ENCODE data around the gene SHC3.

DNA sequence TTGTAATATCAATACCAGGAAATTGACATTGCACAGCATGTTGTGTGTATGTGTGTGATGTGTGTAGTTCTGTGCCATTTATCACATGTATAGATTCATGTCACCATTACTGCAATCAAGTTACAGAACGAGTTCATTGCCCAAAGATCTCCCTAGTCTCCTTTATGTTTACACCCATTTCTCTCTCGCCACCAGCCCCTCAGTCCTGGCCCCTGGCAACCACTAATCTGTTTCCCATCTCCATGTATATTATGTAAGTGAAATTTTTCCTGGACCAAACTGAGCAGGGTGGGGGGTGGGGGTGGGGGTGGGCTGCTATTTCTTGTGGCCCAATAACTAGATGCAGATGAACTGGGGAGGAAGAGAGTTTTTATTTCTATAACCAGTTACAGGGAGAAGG lies 198.8 kb downstream of the SHC3 start:
- TF ChIP-seq, protein P1, sequence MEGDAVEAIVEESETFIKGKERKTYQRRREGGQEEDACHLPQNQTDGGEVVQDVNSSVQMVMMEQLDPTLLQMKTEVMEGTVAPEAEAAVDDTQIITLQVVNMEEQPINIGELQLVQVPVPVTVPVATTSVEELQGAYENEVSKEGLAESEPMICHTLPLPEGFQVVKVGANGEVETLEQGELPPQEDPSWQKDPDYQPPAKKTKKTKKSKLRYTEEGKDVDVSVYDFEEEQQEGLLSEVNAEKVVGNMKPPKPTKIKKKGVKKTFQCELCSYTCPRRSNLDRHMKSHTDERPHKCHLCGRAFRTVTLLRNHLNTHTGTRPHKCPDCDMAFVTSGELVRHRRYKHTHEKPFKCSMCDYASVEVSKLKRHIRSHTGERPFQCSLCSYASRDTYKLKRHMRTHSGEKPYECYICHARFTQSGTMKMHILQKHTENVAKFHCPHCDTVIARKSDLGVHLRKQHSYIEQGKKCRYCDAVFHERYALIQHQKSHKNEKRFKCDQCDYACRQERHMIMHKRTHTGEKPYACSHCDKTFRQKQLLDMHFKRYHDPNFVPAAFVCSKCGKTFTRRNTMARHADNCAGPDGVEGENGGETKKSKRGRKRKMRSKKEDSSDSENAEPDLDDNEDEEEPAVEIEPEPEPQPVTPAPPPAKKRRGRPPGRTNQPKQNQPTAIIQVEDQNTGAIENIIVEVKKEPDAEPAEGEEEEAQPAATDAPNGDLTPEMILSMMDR (conservative IDR thresholded peaks at IDR 0.05 in 1 of 2, IDR thresholded peaks at IDR 0.05 in 1 of 2; ENCODE audit: low read depth in 1 of 2, low read length in 2 of 2), result no peak
- TF ChIP-seq EZH2 (IDR thresholded peaks at IDR 0.05; ENCODE audit: low read length, missing control alignments), result no peak
